ENCODE measurements around the gene PPP1R37.
A peak's percentile ranks its signal among the peaks of the same experiment; 100 is the strongest.
"Not testable (repeated sequence)": the region's sequence is repeated elsewhere in the genome, so short reads cannot be mapped to it uniquely, and the experiment has no call there.

PPP1R37 gene

DNA sequence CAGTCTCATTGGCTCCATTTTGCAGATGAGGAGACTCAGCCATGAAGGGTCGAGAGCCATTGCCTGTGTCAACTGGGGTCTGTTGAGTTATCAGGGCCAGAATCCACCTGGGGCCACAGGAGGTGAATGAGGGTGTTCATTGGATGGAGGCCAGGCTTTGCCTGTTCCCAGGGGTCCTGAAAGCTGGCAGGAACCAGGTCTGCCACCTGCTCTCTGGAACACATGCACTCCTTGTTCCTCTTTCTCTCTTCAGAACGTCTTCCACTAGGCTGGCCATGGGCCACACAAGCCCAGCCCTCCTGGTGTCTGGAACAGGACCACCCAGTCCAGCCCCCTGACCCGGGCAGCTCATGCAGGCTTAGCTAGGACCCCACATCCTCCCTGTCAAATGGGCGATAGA lies 21.1 kb downstream of the PPP1R37 start:
- DNase-seq (ENCODE audit: low read depth in 4 of 4, low spot score in 1 of 4): no peak

GRCh38 chr19:45115809-45116615 lies 23.0 kb downstream of the PPP1R37 start:
- no peak for DNase-seq (ENCODE audit: low read depth in 4 of 4, low spot score in 1 of 4)

DNA sequence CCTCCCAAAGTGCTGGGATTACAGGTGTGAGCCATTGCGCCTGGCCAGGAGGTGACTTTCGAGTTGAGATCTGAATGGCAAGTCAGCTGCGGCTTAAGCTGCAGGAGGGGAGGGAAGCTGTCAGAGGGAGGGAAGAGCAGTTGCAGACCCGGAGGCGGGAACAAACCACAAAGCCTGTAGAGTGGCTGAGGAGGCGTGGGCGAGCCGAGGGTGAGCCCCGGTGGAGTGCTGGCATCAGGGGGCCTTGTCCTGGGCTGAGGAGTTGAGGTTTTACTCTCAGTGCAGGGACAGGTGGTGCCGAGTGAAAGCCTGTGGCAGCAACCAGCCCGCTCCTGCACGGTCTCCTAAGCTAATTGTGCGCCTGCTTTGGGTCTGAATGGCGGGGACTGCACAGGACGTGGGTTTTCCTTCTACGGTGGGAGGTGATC lies 24.2 kb downstream of the PPP1R37 start:
- peak in 3 of 4 experiments; percentile 28 to 68 (median 40) for DNase-seq (ENCODE audit: low read depth in 4 of 4, low spot score in 1 of 4)

DNA sequence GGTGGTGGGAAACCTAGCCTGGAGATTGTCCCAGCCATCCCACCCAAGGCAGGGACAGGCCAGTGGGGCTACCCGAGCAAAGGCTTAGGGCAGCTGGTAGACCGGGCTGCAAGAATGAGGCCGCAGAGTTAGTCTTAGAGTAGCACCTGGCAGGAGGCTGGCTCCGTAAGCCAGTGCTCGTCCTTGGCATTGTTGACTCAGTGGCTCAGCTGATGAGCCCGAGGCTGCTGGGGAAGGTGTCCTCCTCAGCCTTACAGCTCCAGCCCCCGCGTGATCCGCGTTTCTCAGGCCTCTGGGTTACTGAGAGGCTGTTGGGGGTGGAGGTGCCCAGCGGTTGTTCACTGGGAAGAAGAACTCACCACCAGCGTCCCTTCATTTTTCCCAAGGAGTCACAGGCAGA lies 24.7 kb downstream of the PPP1R37 start:
- no peak for DNase-seq (ENCODE audit: low read depth in 4 of 4, low spot score in 1 of 4)

DNA sequence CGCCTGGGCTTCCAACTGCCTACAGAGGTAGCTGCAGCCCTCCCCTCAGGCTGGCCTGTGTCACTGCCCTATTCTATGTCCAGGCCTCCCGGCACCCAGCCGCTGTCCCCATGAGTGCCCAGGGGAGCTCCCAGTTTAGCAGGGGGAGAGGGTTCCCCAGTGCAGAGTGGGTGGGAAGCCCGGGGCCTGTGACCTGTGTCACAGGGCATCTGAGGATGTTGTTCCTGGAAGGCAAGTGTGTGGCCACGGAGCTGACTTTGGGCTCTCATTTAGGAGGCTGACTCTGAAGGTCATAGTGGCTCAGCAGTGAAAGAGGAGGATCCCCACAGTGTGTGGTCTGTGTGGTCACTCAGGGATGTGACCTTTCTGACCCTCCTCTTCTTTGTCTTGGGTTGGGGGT lies 25.1 kb downstream of the PPP1R37 start:
- DNase-seq (ENCODE audit: low read depth in 4 of 4, low spot score in 1 of 4): no peak

- DNase-seq (ENCODE audit: low read depth in 4 of 4, low spot score in 1 of 4): not testable (repeated sequence)
Observed at GRCh38 chr19:45118591-45119355, 25.8 kb downstream of the PPP1R37 start.

- no peak for DNase-seq (ENCODE audit: low read depth in 4 of 4, low spot score in 1 of 4)
Observed at GRCh38 chr19:45119582-45119981, 26.6 kb downstream of the PPP1R37 start.

GRCh38 chr19:45121827-45122345 lies 28.9 kb downstream of the PPP1R37 start:
- no peak for DNase-seq (ENCODE audit: low read depth in 4 of 4, low spot score in 1 of 4)

DNA sequence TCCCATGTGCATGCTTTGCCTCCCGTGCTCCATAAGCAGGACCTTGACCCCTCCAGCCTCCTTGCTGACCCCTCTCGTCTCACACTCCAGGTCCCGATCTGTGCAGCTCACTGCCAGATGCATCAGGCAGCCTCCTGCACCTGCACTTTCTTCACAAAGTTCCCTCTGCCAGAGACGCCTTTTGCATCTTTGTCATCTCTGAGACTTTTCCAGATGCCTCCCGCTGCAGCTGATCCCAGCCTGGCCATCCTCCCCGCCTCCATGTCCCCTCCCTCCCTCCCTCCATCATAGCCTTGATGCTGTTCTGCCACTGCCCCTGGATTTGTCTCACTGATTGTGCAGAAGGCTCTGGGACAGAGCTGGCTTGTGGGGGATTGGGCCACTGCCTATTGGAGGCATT lies 29.9 kb downstream of the PPP1R37 start:
- no peak for DNase-seq (ENCODE audit: low read depth in 4 of 4, low spot score in 1 of 4)

- DNase-seq (ENCODE audit: low read depth in 4 of 4, low spot score in 1 of 4): no peak
Observed at GRCh38 chr19:45123440-45123850, 30.5 kb downstream of the PPP1R37 start.

DNA sequence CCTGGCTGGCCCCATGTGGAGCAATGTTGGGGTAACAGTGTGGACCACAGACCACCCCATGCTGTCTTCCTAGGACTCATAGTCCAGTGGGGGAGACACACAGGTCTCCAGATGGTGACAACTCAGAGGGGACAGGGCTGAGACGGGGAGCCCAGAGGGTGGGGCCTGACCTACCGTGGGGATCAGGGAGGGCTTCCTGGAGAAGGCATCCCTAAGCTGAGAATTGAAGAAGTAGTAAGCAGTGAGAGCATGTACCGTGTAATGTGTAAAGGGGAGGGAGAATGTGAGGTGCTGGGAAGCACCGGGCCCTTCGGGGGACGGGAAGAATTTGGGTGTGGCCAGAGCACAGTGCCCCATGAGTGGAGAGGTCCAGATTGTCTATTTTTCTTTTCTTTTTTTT lies 31.0 kb downstream of the PPP1R37 start:
- DNase-seq (ENCODE audit: low read depth in 4 of 4, low spot score in 1 of 4): no peak

DNA sequence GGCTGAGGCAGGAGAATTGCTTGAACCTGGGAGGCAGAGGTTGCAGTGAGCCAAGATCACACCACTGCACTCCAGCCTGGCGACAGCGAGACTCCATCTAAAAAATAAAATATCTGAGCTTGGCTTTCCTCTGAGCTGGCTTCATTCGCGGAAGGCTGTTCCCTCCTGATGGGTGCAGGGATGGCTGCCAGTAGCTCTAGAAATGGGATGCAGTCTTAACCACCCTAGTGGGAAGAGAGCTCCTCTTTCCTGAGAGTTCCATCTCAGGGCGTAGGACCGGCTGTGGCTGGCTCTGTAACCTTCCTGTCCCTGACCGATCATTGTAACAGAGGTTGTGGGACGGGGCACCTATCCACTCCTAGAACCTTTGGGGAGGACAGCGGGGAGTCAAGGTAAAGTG lies 32.4 kb downstream of the PPP1R37 start:
- DNase-seq (ENCODE audit: low read depth in 4 of 4, low spot score in 1 of 4): no peak

GRCh38 chr19:45125975-45126493 lies 33.1 kb downstream of the PPP1R37 start:
- DNase-seq (ENCODE audit: low read depth in 4 of 4, low spot score in 1 of 4): peak; percentile 31 to 63 (median 54)

GRCh38 chr19:45126654-45127053 lies 33.7 kb downstream of the PPP1R37 start:
- DNase-seq (ENCODE audit: low read depth in 4 of 4, low spot score in 1 of 4): no peak

- no peak for DNase-seq (ENCODE audit: low read depth in 4 of 4, low spot score in 1 of 4)
Observed at GRCh38 chr19:45128146-45128545, 35.2 kb downstream of the PPP1R37 start.

- no peak for DNase-seq (ENCODE audit: low read depth in 4 of 4, low spot score in 1 of 4)
Observed at GRCh38 chr19:45128806-45129205, 35.8 kb downstream of the PPP1R37 start.

GRCh38 chr19:45130236-45130635 lies 37.3 kb downstream of the PPP1R37 start:
- DNase-seq (ENCODE audit: low read depth in 4 of 4, low spot score in 1 of 4): no peak

DNA sequence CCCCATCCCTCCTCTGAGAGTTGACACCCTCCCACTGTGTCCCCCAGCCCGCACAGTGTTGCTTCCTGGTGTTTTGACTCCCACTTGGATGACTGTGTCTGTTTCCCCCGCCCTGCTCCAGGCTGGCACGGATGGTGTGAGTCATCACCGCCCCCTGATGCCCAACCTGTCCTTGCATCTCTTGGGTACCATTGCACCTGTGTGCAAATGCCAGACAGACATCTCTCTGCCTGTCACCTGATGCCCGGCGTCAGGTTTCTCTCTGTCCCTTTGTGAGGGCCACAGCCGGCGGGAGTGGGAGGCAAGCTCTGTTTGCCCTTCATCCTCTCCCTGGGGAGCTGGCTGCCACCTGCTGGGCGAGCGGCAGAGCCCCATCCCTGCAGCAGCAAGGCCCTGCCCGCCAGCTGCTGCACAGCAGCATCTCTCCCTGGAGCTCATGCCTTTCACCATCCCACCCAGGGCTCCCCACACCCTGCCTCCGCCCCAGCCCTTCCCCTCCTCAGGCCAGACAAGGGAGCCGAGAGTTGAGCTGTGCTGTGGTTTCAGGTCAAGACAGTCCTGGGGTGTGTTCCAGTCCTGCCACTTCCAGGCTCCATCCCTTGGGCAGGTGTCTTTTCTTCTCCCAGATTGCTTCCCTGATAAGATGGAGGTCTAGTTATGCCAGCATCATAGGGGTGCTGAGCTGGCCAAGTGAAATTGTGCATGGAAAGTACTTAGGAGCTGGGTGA lies 38.1 kb downstream of the PPP1R37 start:
- DNase-seq (ENCODE audit: low read depth in 4 of 4, low spot score in 1 of 4): no peak

DNA sequence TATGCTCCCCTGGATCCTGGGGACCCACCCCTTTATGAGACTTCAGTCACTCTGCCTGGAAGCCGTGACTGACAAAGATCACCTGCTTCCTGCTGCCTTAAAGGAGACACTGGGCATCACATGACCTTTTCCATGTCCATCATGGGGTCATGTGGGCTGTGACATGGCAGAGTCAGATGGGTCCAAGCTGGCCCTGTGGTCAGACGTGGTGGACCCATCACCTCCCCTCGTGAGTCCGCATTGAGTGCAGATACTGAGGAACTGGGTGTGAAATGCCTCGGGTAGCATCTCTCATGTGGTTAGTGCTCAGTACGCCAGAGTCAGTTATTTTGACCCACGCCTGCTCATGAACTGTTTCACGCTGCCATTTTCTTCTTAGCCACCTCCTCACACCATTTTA lies 40.7 kb downstream of the PPP1R37 start:
- DNase-seq (ENCODE audit: low read depth in 4 of 4, low spot score in 1 of 4): no peak

DNA sequence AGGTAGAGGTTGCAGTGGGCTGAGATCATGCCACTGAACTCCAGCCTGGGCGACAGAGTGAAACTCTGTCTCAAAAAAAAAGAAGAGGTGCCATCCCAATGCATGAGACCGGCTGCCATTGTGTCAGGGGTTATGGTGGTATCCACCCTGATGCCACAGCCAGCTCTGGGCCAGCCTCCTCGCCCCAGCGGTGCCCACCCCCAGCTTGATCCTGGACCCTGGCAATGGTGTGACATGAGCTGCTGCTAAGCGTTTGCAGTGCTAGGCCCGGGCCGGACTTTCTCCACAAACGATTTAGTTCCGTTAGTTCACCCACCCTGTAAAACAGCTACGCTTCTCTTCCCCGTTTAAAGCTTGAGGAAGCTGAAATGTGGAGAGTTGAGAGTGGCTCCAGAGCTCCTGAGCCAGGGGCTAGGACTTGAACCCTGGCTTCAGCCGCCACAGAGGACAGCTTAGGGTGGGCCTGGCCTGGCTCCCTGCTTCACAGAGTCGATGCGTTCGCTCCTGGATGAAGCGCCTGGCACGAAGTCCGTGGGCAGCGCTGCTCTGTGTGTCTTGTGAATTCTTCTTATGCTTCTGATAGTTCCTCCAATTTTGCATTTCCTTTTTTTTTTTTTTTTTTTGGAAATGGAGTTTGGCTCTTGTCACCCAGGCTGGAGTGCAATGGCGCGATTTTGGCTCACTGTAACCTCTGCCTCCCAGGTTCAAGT lies 42.4 kb downstream of the PPP1R37 start:
- DNase-seq (ENCODE audit: low read depth in 4 of 4, low spot score in 1 of 4): no peak
